ENCODE results near the gene NHLRC4. TPM values are rescaled to one million over a fixed set of nuclear protein-coding genes. Genes with fewer than 3 reads are reported as not detected.

NHLRC4 gene
- total and polyA plus RNA-seq, 2 of the 8 experiments (the other 6 are each of a cell fraction or from before 2014, with no cell fraction given): 0.60 to 0.76 TPM

GRCh38 chr16:519841-520687 is 46.7 kb upstream of the NHLRC4 start:
- Histone ChIP-seq H4K5ac (ENCODE audit: insufficient read length, low read depth, low read length) (no peak overlapping the region), H3K23me2 (ENCODE audit: low read depth, low read length) (no peaks in the 10 kb centered on the region), H3K79me2 (ENCODE audit: control insufficient read depth in 1 of 2, insufficient read depth in 2 of 2, low read length in 2 of 2) (no peaks in the 10 kb centered on the region), H3K56ac (replicated peaks; ENCODE audit: insufficient read length, low read depth, low read length) (no peak overlapping the region), H3K9me3 (ENCODE audit: insufficient read depth in 2 of 2, low read depth in 1 of 2, low read length in 1 of 2) (no peaks in the 10 kb centered on the region), H3K14ac (ENCODE audit: insufficient read length) (no peak overlapping the region), H2BK15ac (ENCODE audit: low read length) (no peak overlapping the region), H4K20me1 (replicated peaks in 1 of 2; ENCODE audit: control insufficient read depth in 1 of 2, insufficient read depth in 2 of 2, low read length in 2 of 2) (peaks cover 0 to 8% of the 10 kb centered on the region in 2 experiments), H2BK12ac (ENCODE audit: low read depth, low read length) (no peak overlapping the region), H3K23ac (ENCODE audit: insufficient read length) (no peak overlapping the region), H2BK120ac (replicated peaks; ENCODE audit: low read depth, low read length) (no peak overlapping the region), H3K18ac (ENCODE audit: extremely low read depth, low read length) (no peak overlapping the region), H2BK5ac (ENCODE audit: low read depth, low read length) (no peak overlapping the region; the same call in 1 of the 2 replicates), H2AFZ (ENCODE audit: low read length) (no peak overlapping the region), H4K91ac (replicated peaks; ENCODE audit: insufficient read length, low read length) (no peak overlapping the region), H3K4me3 (ENCODE audit: extremely low read depth in 1 of 4, insufficient read depth in 2 of 4, low read depth in 3 of 4, low read length in 4 of 4) (no peak overlapping the region), H3K36me3 (ENCODE audit: control insufficient read depth in 2 of 4, insufficient read depth in 4 of 4, low read length in 3 of 4) (peaks cover 2 to 10% (median 5%) of the 10 kb centered on the region in 4 experiments; a peak in 5 of 8 replicates), H4K8ac (ENCODE audit: extremely low read depth, insufficient read depth, low read length) (no peak overlapping the region), H3K9ac (replicated peaks in 1 of 4; ENCODE audit: extremely low read depth in 1 of 4, low read depth in 3 of 4, low read length in 3 of 4) (no peak overlapping the region), H2BK20ac (ENCODE audit: low read length) (no peak overlapping the region), H3K27me3 (replicated peaks in 1 of 4; ENCODE audit: control insufficient read depth in 3 of 4, extremely low read depth in 1 of 4, insufficient read depth in 3 of 4, low read length in 3 of 4) (no peaks in the 10 kb centered on the region), H2AK5ac (ENCODE audit: low read depth, low read length) (no peak overlapping the region), H3K4me1 (replicated peaks in 1 of 4; ENCODE audit: control insufficient read depth in 3 of 4, insufficient read depth in 4 of 4, low read length in 3 of 4) (peaks cover 0 to 4% (median under 1%) of the 10 kb centered on the region in 4 experiments; a peak in 3 of 7 replicates), H3K4me2 (ENCODE audit: insufficient read depth in 1 of 2, low read depth in 2 of 2, low read length in 2 of 2) (no peak overlapping the region), H3K79me1 (ENCODE audit: low read depth, low read length) (no peaks in the 10 kb centered on the region), H3K27ac (ENCODE audit: low read depth, low read length) (no peak overlapping the region), H3K4ac (replicated peaks; ENCODE audit: insufficient read length, low read depth, low read length) (no peak overlapping the region)
- POLR2A ChIA-PET (ENCODE audit: partially characterized antibody): interaction anchor here (0.8 to 1.8 kb wide), 8 partner anchors 10 to 136 kb away, joined by 3 to 5 read pairs (median 4); partner anchors contain the start of genes DECR2 and RAB11FIP3
- FAIRE-seq: no peak
- WGBS, 2 experiments (ENCODE audit: extremely low coverage in 1 of 2, insufficient coverage in 1 of 2, insufficient read length in 1 of 2, insufficient replicate concordance in 2 of 2, low coverage in 1 of 2, low lambda C conversion rate in 2 of 2, missing lambda C conversion rate in 1 of 2): 89% methylated on average over 32 of the region's 35 CpGs; no CpG with 5 or more reads in 1 of the 2 experiments
- TF ChIP-seq HDAC6 (IDR thresholded peaks at IDR 0.05; ENCODE audit: low read depth, low read length) (no peak), KDM4A (IDR thresholded peaks at IDR 0.05; ENCODE audit: low read depth, low read length, severe bottlenecking) (no peak), RAD21 (IDR thresholded peaks at IDR 0.05 in 1 of 2, conservative IDR thresholded peaks at IDR 0.05 in 1 of 2; ENCODE audit: low read depth in 2 of 2, low read length in 2 of 2) (no peak), BRCA1 (IDR thresholded peaks at IDR 0.05; ENCODE audit: low read depth, low read length) (no peak)
- DNase-seq (ENCODE audit: low read depth in 1 of 2, low spot score in 2 of 2): no peak
- CTCF ChIA-PET (ENCODE audit: partially characterized antibody): interaction anchor here (0.5 to 3.7 kb wide), 38 partner anchors 9 to 1530 kb away, joined by 3 to 12 read pairs (median 4); no protein-coding TSS in a partner anchor

Data from H1 (cell line).